GM19193 (cell line): ENCODE results near the gene AGO4.

Experiments
- POLR2A ChIP-seq: IDR thresholded peaks from 4 replicates; pipeline ENCODE4 v1.6.1; 2011; ENCODE audit not compliant: insufficient read depth, insufficient read length; ENCODE audit errors: extremely low read depth

Gene AGO4

GRCh38 chr1:35807614-35808449 is at the start of gene AGO4:
Gene AGO4 (plus strand): TSS chr1:35808016. CDS start chr1:35808417, 401 bp downstream.
- no peak for TF ChIP-seq POLR2A

- TF ChIP-seq POLR2A = no peak
Observed at GRCh38 chr1:35762141-35762540, 45.7 kb upstream of the AGO4 start.

- TF ChIP-seq POLR2A = no peak
Observed at GRCh38 chr1:35763201-35763600, 44.6 kb upstream of the AGO4 start.

- no peak for TF ChIP-seq POLR2A
Observed at GRCh38 chr1:35764283-35764682, 43.5 kb upstream of the AGO4 start.

GRCh38 chr1:35768350-35769187 is 39.2 kb upstream of the AGO4 start:
- TF ChIP-seq POLR2A = no peak

- TF ChIP-seq POLR2A = peak; percentile 78
Observed at GRCh38 chr1:35769188-35769758, 38.5 kb upstream of the AGO4 start.

- no peak for TF ChIP-seq POLR2A
Observed at GRCh38 chr1:35773711-35774110, 34.1 kb upstream of the AGO4 start.

- no peak for TF ChIP-seq POLR2A
Observed at GRCh38 chr1:35777109-35777508, 30.7 kb upstream of the AGO4 start.

GRCh38 chr1:35783055-35783583 is 24.7 kb upstream of the AGO4 start:
- TF ChIP-seq POLR2A = no peak

GRCh38 chr1:35788139-35788538 is 19.7 kb upstream of the AGO4 start:
- no peak for TF ChIP-seq POLR2A

GRCh38 chr1:35790670-35791069 is 17.1 kb upstream of the AGO4 start:
- no peak for TF ChIP-seq POLR2A

GRCh38 chr1:35795295-35795694 is 12.5 kb upstream of the AGO4 start:
- TF ChIP-seq POLR2A = no peak

- no peak for TF ChIP-seq POLR2A
Observed at GRCh38 chr1:35797380-35797779, 10.4 kb upstream of the AGO4 start.

GRCh38 chr1:35808450-35809113 is 766 bp downstream of the AGO4 start:
- TF ChIP-seq POLR2A = no peak
